Muscle of arm (tissue), 14 donors: ENCODE data around the gene INSR. TPM values are rescaled to one million over a fixed set of nuclear protein-coding genes. Genes with fewer than 3 reads are reported as not detected.
"Not testable (repeated sequence)": the region's sequence is repeated elsewhere in the genome, so short reads cannot be mapped to it uniquely, and the experiment has no call there.

Source experiments
- DNase-seq: peaks from one replicate; pipeline ENCODE4 v3.0.0-alpha.2; 2013
- long read RNA-seq, 11 donors: transcript quantifications; one replicate each; lab custom pipeline, GENCODE V29; 2026
- polyA plus RNA-seq, 12 donors: library from polyadenylated mRNA; unstranded; fragments of 120-200 nt; gene quantifications; one replicate each; pipeline ENCODE4 v1.2.1, GENCODE V29; 2013; ENCODE audit not compliant: insufficient read length in 12 of 12

INSR gene
- polyA plus RNA-seq, result 100 to 1,000 TPM in 1 of 12 donors, 10 to 100 TPM in 11; 11.1 to 138 (median 16.9) TPM
- long read RNA-seq, donor 1, full-length matches to known transcripts, result 2 of 2 reads
- long read RNA-seq, donor 1, partial matches to known transcripts, result 0 of 2 reads
- long read RNA-seq, donor 1, other reads (novel, unspliced or antisense), result 0 of 2 reads
- long read RNA-seq, donor 2, partial matches to known transcripts, result 22 of 22 reads
- long read RNA-seq, donor 2, other reads (novel, unspliced or antisense), result 0 of 22 reads
- long read RNA-seq, donor 3, partial matches to known transcripts, result 0 of 1 reads
- long read RNA-seq, donor 3, other reads (novel, unspliced or antisense), result 0 of 1 reads
- long read RNA-seq, donor 4, partial matches to known transcripts, result 17 of 17 reads
- long read RNA-seq, donor 4, other reads (novel, unspliced or antisense), result 0 of 17 reads
- long read RNA-seq, donor 5, partial matches to known transcripts, result 0 of 1 reads
- long read RNA-seq, donor 5, other reads (novel, unspliced or antisense), result 0 of 1 reads
- long read RNA-seq, donor 6, result 0 reads
- long read RNA-seq, donor 7, result 0 reads
- long read RNA-seq, donor 8, full-length matches to known transcripts, result 1 of 1 reads
- long read RNA-seq, donor 8, partial matches to known transcripts, result 0 of 1 reads
- long read RNA-seq, donor 8, other reads (novel, unspliced or antisense), result 0 of 1 reads
- long read RNA-seq, donor 9, result 0 reads
- long read RNA-seq, donor 10, result 0 reads
- long read RNA-seq, donor 11, full-length matches to known transcripts, result 1 of 1 reads
- long read RNA-seq, donor 11, partial matches to known transcripts, result 0 of 1 reads
- long read RNA-seq, donor 11, other reads (novel, unspliced or antisense), result 0 of 1 reads

DNA sequence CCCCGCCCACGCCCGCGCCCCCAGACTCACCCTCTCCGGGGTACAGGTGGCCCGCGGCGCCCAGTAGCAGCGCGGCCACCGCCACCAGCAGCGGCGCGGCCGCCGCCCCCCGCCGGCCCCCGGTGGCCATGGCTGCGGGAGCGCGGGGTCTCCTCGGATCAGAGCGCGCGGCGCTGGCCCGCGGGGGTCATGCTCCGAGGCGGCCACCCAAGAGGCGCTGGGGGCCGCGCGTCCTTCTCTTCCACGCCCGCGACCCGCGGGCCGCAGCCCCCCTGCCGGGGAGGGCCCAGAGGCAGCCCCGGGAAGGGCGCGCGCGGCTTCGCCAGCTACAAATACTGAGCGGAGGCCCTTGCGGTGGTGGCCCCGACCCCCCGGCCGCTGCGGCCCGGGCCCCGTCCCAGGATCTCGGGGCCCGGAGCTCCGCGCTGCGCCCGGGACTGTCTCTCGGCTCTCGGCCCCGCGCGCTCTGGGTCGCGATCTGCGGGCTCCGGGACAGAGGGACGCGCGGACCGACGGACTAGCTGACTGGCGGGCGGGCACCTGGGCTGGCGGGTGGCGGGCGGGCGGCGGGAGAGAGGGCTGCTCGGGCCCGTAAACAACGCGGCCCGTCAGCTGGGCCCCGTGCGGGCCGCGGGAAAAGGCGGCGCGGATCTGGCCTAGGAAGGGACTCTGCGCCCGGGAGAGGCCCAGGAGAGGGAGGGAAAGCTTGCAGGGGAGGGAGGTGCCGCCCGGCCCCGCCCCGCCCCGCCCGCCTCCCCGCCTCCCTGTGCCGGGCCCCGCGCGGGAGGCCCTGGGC lies at the start of gene INSR:
TSS of gene INSR (minus strand) at position 653 of the 796 bp plus-strand sequence. CDS start at position 130, 523 bp downstream.
- peak; percentile 90 for DNase-seq

DNA sequence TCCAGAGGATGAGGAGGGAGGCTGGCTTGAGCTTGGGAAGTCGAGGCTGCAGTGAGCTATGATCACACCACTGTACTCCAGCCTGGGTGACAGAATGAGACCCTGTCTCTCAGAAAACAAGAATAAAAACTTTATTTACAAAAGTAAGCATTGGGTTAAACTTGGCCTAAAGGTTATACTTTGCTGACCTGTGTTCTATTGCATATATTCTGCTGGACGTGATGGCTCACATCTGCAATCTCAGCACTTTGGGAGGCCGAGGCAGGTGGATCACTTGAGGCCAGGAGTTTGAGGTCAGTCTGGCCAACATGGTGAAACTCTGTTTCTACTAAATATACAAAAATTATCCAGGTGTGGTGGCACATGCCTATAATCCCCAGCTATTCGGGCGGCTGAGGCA lies 47.9 kb upstream of the INSR start:
- no peak for DNase-seq

DNA sequence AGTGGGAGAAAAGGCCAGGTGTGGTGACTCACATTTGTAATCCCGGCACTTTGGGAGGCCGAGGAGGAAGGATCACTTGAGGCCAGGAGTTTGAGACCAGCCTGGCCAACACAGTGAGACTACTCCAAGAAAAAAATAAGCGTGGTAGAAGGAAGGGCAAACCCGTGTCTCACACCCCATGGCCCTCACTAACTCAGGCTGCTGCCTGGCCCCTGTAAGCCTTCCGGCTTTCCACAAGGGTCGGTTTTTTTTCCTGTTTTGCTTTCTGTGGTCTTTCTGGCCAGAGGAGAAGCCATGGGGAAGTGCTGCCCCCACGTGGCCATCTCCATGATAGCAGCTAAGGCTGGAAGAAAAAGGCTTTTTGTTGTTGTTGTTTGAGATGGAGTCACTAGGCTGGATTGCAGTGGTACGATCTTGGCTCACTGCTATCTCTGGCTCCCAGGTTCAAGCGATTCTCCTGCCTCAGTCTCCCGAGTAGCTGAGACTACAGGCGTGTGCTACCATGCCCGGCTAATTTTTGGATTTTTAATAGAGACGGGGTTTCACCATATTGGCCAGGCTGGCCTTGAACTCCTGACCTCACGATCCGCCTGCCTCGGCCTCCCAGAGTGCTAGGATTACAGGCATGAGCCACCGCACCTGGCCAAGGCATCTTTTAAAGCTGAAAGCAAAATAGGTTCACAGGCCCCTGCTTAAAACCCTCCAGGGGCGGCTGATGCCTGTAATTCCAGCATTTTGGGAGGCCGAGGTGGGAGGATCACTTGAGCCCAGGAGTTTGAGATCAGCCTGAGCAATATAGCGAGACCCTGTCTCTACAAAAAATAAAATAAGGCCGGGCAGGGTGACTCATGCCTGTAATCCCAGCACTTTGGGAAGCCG lies 47.0 kb upstream of the INSR start:
- DNase-seq, result peak; percentile 87

DNA sequence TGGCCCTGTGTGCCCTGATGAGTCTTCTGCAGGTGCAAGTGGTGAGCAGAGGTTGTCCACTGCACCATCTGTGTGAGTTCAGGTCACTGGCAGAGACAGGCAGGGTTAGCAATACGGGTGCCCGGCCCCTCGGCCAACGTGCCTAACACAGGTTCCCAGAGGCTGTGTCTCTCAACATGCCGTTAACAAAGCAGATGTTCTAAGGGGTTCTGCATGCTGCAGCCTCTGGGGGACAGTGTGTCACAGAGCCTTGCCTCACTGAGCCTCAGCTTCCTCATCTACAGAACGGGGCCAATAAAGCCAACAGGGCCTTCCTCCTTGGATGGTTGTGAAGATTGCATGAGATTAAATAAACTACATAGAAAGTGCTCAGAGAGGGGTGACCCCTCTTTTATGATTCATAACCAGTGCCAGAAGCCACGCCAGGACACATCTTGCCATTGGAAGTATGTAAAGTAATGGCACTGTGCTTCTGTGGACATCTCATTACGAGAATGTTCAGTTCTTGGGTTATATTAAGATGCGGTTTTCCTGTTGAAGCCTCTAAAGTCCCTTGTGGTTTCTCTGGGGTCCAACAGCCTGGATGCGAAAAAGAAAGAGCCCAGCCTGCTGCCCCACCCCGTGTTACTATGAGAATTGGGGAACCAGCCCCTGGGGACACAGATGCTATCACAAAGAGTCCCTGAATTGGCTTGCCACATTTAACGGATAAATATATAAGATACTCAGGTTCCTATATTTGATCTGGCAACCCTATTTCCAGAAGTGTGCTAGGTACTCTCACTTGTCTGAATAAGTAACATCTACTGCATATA lies 43.4 kb upstream of the INSR start:
- DNase-seq, result no peak

DNA sequence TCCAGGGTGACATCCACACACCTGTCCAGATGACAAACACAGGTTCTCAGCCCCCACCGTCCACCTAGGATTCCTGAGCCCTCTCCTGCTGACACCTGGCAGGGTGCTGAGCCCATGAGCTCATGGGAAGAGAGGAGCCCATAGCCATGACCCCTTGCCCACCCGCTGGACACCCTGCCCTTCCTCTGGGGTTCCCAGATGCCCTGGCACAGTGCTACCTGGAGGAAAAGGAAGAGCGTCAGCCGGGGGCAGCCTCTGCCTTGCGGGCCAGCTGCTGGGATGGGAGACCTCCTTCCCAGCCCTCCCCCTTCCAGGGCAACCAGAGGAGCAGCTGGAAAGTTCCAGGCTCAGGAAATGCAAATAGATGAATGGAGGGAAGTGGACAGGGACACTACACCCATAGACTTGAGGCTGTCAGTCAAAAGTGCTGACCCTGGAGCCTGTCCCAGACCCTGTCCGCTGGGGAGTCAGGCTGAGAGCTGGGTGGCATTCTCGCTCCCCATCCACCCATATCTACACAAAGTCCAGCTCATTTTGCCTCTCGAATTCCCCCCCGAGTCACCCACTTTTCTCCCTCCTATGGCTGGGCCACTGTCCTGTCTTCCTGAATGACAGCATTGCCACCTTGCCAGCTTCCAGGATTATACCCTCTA lies 42.2 kb upstream of the INSR start:
- DNase-seq, result no peak

DNA sequence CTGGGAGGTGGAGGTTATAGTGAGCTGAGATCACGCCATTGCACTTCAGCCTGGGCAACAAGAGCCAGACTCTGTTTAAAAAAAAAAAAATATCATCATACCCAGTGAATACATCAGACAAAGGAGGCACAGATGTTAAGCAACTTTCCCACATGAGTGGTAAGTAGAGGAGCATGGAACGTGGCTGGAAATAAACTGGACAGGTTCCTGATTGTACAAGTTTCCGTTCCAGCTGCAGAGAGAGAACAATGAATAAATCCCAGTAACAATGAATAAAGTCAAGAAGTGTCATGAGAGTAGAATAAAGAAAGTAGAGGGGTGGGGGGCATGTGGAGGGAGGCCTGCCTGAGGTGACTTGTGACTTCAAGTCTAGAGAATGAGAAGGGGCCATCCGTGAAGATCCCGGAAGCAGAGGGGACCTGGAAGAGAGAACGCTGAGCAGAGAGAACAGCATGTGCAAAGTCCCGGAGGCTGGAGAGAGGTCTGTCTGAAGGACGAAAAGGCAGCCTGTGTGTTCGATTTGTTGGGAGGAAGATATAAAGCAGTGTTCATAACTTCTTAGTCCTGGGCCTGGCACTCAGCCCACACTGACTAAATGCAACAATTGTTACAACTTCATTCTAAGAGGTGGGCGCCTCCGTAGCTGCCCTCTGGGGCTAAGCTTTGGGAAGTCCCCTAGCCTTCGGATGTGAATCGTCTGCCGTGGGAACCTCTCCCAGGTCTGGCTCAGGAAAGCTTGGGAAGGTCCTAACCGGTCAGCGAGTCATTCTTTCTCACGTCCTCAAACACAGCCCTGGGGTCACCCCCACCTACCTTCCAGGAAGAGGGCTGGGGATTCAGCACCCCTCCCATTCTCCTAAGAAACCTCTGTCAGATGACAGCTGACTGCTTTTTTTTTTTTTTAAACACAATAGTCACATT lies 39.2 kb upstream of the INSR start:
- no peak for DNase-seq

DNA sequence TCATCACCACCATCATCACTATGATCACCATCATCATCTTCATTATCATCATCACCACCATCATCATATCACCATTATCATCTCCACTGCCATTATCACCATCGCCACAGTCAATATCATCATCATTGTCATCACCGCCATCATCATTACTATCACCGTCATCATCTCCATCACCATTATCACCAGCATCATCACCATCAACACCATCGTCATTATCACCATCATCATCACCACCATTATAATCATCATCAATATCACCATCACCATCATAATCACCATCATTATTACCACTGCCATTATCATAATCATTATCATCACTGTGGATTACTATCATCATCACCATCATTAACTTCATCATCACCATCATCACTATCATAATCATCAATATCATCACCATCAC lies 37.2 kb upstream of the INSR start:
- no peak for DNase-seq

DNA sequence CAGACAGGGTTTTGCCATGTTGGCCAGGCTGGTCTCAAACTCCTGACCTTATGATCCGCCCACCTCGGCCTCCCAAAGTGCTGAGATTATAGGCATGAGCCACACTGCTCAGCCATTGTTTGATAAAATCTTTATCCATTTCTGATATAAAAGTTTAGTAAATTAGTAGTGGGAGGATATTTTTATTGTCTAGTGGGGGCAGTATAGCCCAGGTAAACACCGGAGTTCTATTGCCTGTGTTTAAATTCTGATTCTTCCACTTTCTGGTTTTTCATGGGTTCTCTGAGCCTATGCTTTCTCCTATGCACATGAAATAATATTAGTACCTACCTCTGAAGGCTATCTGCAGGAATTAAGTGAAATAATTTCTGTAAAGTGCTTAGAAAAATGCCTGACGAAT lies 34.4 kb upstream of the INSR start:
- no peak for DNase-seq

DNA sequence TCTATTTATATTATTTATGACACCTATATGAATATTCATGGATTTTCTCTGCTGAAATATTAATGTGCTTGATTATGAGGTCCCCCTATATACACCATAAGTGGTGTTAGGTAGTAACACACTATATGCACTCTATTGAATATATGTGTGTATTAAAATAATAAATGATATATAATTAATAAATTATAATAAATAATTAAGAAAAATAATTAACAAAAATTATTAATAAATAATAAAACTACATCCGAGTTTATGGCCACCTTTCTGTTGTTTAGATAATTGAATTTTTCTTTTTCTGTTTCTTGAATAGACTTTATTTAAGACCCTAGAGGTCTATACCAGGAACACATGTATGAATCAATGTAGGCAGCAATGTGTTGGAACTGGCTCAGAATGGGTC lies 33.6 kb upstream of the INSR start:
- DNase-seq, result no peak

DNA sequence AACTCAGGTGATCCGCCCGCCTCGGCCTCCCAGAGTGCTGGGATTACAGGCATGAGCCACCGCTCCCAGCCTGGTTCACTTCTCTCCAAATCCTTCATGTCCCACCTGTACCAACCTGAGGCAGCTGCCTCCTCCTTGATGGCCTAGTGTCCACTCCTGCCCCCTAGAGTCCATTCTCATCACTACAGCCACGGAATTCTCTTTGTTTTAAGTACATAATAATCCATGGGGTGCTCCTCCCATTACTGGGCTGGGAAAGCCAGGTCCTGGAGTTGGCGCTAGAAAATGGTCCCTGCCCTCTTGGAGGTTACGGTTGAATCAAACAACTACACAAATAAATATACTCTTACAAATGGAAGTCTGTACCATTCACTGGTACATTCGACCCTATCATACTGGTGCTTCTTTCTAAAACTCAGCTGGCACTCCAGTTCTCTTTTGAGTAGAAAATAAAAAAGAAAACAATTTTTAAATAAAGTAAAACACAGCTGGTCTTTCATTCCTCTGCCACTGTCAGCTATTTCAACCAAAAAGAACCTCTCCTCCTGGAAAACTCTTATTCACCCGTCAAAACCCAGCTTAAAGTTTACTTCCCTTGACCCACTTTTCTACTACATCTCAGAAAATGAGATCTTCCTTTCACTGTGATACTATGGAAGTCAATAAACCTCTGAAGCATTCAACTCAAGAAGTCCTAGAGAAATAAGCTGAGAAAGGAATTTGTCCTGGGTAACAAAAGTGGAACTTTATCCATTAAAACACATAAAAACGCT lies 32.1 kb upstream of the INSR start:
- DNase-seq, result no peak

DNA sequence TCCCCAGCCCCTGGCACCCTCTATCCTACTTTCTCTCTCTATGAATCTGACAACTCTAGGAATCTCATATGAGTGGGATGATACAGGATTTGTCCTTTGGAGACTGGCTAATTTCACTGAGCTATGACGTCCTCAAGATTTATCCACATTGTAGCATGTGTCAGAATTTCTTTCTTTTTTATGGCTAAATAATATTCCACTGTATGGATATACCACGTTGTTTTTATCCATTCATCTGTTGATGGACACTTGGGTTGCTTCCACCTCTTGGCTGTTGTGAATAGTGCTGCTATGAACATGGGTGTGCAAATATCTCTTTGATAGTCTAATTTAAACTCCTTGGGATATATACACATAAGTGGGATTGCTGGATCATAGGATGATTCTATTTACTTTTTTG lies 24.0 kb upstream of the INSR start:
- no peak for DNase-seq

DNA sequence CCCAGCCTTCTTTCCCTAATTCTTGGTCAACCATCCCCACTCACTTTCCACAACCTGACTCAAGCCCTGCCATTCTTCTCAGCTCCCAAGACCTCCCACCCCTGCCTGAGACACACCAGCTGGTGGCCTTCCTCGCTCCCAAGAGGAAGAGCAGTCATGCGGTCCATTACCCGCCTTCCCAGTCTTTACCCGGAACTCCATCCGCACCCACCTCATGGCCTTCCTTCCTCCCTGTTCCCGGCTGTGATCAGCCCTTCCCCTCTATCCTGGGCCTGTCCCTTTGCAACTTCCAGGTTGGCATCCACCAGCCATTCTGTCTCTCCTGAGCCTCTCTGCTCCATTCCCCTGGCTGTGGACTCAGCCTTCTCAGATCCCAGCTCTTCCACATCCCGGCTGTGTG lies 18.6 kb upstream of the INSR start:
- DNase-seq, result no peak

DNA sequence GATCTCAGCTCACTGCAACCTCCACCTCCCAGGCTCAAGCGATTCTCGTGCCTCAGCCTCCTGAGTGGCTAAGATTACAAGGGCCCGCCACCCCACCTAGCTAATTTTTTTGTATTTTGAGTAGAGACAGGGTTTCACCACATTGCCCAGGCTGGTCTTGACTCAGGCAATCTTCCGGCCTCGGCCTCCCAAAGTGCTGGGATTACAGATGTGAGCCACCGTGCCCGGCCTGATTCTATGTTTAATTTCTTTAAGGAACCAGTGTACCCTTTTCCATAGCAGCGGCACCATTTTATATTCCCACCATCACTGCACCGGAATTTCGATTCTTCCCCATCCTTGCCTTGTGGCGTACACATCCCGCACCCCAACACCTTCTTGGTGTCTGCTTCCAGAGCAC lies 17.7 kb upstream of the INSR start:
- no peak for DNase-seq

DNA sequence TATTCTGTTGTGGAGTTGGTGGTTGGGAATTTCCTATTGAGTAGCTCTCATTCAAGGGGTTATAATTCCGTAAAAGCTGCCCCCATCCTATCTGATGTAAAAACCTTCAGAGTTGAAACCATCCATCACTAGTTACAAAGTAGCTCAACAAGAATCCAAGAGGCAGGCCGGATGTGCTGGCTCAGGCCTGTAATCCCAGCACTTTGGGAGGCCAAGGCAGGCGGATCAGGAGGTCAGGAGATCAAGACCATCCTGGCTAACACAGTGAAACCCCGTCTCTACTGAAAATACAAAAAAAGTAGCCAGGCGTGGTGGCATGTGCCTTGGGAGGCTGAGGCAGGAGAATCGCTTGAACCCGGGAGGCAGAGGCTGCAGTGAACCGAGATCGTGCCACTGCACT lies 14.1 kb upstream of the INSR start:
- DNase-seq, result not testable (repeated sequence)

DNA sequence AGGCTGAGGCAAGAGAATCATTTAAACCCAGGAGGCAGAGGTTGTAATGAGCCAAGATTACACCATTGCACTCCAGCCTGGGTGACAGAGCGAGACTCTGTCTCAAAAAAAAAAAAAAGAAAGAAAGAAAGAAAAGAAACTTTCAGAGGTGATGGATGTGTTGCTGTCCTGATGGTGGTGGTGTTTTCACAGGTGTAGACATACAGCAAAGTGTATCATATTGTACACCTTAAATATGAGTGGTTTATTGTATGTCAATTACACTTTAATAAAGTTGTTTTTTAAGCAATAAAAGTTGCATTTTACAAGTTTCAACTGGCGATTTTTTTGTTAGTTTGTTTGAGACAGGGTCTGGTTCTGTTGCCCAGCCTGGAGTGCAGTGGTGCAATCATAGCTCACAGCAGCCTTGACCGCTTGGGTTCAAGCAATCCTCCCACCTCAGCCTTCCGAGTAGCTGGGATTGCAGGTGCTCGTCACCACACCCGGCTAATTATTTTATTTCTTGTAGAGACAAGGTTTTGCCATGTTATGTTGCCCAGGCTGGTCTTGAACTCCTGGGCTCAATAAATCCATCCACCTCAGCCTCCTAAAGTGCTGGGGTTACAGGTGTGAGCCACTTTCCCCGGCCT lies 13.5 kb upstream of the INSR start:
- no peak for DNase-seq

DNA sequence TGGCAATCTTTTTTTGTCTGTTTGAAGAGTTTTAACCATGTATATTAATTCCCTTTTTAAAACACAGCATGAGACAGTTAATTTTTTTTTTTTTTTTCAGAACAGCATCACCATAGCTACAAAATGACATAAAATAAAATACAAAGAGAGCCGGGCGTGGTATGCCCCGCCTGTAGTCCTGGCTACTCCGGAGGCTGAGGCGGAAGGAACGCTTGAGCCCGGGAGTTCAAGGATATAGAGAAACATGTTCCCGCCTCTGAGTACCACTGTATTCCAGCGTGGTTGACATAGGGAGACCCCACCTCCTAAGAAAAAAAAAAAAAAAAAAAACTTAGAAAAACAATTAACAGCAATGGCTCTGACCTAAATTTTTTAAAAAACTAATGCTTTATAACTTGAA lies 10.0 kb upstream of the INSR start:
- DNase-seq, result no peak

DNA sequence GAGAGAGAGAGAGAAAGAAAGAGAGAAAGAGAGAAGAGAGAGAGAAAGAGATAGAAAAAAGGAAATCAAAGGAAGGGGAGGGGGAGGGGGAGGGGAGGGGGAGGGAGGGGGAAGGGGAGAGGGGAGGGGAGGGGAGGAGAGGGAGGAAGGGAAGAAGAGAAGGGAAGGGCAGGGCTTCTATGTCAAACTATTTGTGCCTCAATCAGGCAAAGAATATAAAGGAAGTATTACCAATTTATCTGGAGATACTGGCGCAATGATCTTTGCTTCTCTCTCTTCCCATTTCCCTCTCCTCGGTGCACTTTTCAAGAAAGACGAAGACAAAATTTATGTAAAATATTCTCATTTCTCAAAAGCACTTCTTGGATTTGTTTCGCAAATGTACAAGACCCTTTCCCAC lies 9.3 kb upstream of the INSR start:
- no peak for DNase-seq
